Mucosa of descending colon (tissue), 3 donors: ENCODE data around the gene TANC1. TPM values are rescaled to one million over a fixed set of nuclear protein-coding genes. Genes with fewer than 3 reads are reported as not detected.

Experiments
- ATAC-seq: fragments of 200-7000 bp; cut with Tn5 transposase; one replicate; pipeline ENCODE4 v1.9.1; 2020; ENCODE audit warnings: mild to moderate bottlenecking, moderate library complexity
- DNase-seq, 3 donors: peaks; one replicate each; pipeline ENCODE4 v3.0.0-alpha.2; 2020
- H3K36me3 ChIP-seq: fragments of 200-600 bp; one replicate; pipeline ENCODE4 v1.8.0; 2021; ENCODE audit warnings: low read depth, mild to moderate bottlenecking
- H3K4me1 ChIP-seq: fragments of 200-600 bp; one replicate; pipeline ENCODE4 v1.8.0; 2021; ENCODE audit warnings: low read depth, mild to moderate bottlenecking
- H3K4me3 ChIP-seq: fragments of 200-600 bp; one replicate; pipeline ENCODE4 v1.8.0; 2021; ENCODE audit warnings: mild to moderate bottlenecking
- H3K9me3 ChIP-seq: fragments of 200-600 bp; one replicate; pipeline ENCODE4 v1.8.0; 2021; ENCODE audit warnings: mild to moderate bottlenecking
- CTCF ChIP-seq: fragments of 200-600 bp; IDR thresholded peaks from one replicate; pipeline ENCODE4 v1.8.0; 2022; ENCODE audit warnings: antibody characterized with exemption, mild to moderate bottlenecking
- intact Hi-C, 2 donors: fragments of 100-400 bp; cut with DNase I in 1 of 2; cut with micrococcal nuclease in 1 of 2; formaldehyde crosslinking; loops; one replicate each; pipeline versions ENCODE4 v1.11.0 to v1.11.1; 2022; cut with DNase I, micrococcal nuclease
- total RNA-seq, 3 donors: library from RNA; stranded (reverse); fragmentation: NEBNext Ultra II Directional in 2 of 3; extraction: Animal tissue kit (Norgen Biotek cat#: 25700) in 2 of 3; gene quantifications; one replicate each; pipeline versions ENCODE4 v1.2.1 to v1.2.4, GENCODE V29; 2021 to 2023
- donor health status: DM: no; HTN: no; CAD: no; lungs with moderate emphysema.
- donor health status: DM: no; HTN: no; CAD: no.
- donor health status: DM: no; HTN: yes; CAD: no.

The TANC1 gene
- total RNA-seq, 3 donors from 2014 or later = 30.7 to 55.5 (median 41.0) TPM

- TF ChIP-seq CTCF = no peak
- Histone ChIP-seq H3K4me3 (no peak overlapping the region), H3K36me3 (no peaks in the 10 kb centered on the region), H3K9me3 (no peaks in the 10 kb centered on the region), H3K4me1 (peaks cover 5% of the 10 kb centered on the region)
- intact Hi-C loops = no loop called here
- ATAC-seq (no peak), DNase-seq (no peak)
Measured at GRCh38 chr2:159103411-159103810, 135.0 kb downstream of the TANC1 start.

- intact Hi-C loops = no loop called here
- ATAC-seq = no peak
- no peaks in the 10 kb centered on the region for H3K36me3 ChIP-seq
- no peak for DNase-seq
- no peaks in the 10 kb centered on the region for H3K9me3 ChIP-seq
- H3K4me1 ChIP-seq = no peaks in the 10 kb centered on the region
- no peak overlapping the region for H3K4me3 ChIP-seq
- TF ChIP-seq CTCF = no peak
Measured at GRCh38 chr2:159106109-159106508, 137.7 kb downstream of the TANC1 start.

DNA sequence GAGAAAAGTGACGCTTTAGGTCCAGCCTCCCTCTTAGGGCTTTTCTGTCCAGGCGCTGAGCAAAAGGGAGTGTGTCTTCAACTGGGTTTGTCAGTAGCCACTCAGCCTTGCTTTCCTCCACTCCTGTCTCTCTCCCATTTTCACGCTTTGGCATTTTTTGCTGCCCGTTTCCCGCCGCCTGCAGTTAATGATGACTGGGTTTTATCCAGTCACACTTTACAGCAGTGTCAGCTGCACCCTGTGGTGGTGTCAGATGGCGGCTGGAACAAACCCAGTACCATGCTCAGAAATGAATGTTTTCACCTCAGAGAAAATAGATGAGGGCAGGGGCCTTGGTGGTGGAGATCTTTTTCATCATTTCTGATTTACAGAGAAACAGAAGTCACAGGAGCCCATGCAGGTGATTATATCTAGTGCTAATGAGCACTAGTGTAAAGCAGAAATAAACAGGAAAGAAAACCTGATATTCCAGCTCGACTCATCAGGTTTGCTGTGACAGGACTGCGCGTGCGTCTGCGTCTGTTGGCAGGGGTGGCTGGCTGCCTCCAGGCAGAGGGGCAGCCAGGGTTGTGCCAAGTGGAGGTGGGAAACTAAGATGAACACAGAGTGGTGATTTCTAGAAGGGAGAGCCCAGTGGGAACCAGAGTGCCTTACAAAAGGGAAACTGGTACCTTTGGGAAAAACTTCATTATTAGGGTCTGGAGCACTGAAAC, 139.9 kb downstream of the TANC1 start:
- ATAC-seq (no peak), DNase-seq (no peak)
- no peaks in the 10 kb centered on the region for H3K9me3 ChIP-seq
- no peak overlapping the region for H3K4me3 ChIP-seq
- TF ChIP-seq CTCF = no peak
- intact Hi-C loops = no loop called here
- H3K36me3 ChIP-seq = no peaks in the 10 kb centered on the region
- H3K4me1 ChIP-seq = no peaks in the 10 kb centered on the region

- DNase-seq = no peak
- no peak for ATAC-seq
- Histone ChIP-seq H3K36me3 (no peaks in the 10 kb centered on the region), H3K9me3 (no peaks in the 10 kb centered on the region), H3K4me3 (no peak overlapping the region), H3K4me1 (no peaks in the 10 kb centered on the region)
- no peak for TF ChIP-seq CTCF
- intact Hi-C loops = no loop called here
Measured at GRCh38 chr2:159109517-159109916, 141.1 kb downstream of the TANC1 start.

GRCh38 chr2:159110784-159111183, 142.3 kb downstream of the TANC1 start:
- Histone ChIP-seq H3K4me1 (no peaks in the 10 kb centered on the region), H3K4me3 (no peak overlapping the region), H3K36me3 (no peaks in the 10 kb centered on the region), H3K9me3 (no peaks in the 10 kb centered on the region)
- no peak for TF ChIP-seq CTCF
- DNase-seq = no peak
- ATAC-seq = no peak
- intact Hi-C loops = no loop called here
